ENCODE measurements around the gene OTUD7B.
A peak's percentile ranks its signal among the peaks of the same experiment; 100 is the strongest.
"Not testable (repeated sequence)": the region's sequence is repeated elsewhere in the genome, so short reads cannot be mapped to it uniquely, and the experiment has no call there.

The OTUD7B gene

GRCh38 chr1:149949911-149950310 is 60.6 kb downstream of the OTUD7B start:
- DNase-seq (ENCODE audit: low read depth in 2 of 2) = no peak

- no peak for DNase-seq (ENCODE audit: low read depth in 2 of 2)
Observed at GRCh38 chr1:149945206-149945605, 65.3 kb downstream of the OTUD7B start.

GRCh38 chr1:149942885-149943284 is 67.6 kb downstream of the OTUD7B start:
- no peak for DNase-seq (ENCODE audit: low read depth in 2 of 2)

DNA sequence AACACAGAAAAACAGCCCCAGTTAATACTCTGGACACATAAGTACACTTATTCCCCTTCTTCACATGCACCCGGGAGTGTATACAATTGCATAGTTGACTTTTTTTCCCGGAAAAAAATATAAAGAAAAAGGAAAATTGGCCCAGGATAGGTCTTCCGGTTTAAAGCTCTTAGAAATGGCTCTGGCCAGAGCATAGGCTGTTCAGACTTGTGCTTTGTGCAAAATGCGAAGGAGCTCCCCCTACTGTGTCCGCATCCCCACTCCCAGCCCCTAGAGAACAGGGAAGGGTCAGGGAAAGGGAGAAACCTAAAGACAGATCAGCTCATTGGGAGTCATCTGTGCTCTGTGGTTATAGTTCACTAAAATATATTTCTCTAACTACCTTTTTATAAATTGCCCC is 68.3 kb downstream of the OTUD7B start:
- no peak for DNase-seq (ENCODE audit: low read depth in 2 of 2)

DNA sequence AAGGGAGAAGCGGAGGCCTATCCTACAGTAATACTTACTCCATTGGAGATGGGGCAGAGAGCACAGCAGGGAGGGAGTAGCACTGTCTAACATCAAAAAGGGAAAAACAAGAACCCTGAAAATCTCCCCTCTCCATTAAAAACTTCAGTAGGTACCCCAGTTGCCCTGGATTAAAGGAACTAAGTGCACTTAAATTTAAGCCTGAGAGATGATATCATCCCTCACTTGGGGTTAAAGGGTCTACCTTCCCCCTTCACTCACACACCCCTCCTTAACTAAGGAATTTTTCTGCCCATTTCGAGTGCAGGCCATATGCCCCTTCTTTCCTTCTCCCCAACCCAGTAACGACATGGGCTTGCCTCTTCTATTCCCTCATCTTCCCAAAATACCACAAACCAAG is 70.1 kb downstream of the OTUD7B start:
- no peak for DNase-seq (ENCODE audit: low read depth in 2 of 2)

DNA sequence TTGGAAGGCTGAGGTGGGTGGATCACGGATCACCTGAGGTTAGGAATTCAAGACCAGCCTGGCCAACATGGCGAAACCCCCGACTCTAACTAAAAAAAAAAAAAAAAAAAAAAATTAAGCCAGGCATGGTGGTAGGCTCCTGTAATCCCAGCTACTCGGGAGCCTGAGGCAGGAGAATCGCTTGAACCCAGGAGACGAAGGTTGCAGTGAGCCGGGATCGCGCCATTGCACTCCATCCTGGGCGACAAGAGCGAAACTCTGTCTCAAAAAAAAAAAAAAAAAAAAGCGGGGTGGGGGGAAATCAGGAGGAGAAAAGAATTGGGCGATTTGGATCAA is 71.9 kb downstream of the OTUD7B start:
- not testable (repeated sequence) for DNase-seq (ENCODE audit: low read depth in 2 of 2)

GRCh38 chr1:149937759-149938158 is 72.8 kb downstream of the OTUD7B start:
- DNase-seq (ENCODE audit: low read depth in 2 of 2) = no peak

DNA sequence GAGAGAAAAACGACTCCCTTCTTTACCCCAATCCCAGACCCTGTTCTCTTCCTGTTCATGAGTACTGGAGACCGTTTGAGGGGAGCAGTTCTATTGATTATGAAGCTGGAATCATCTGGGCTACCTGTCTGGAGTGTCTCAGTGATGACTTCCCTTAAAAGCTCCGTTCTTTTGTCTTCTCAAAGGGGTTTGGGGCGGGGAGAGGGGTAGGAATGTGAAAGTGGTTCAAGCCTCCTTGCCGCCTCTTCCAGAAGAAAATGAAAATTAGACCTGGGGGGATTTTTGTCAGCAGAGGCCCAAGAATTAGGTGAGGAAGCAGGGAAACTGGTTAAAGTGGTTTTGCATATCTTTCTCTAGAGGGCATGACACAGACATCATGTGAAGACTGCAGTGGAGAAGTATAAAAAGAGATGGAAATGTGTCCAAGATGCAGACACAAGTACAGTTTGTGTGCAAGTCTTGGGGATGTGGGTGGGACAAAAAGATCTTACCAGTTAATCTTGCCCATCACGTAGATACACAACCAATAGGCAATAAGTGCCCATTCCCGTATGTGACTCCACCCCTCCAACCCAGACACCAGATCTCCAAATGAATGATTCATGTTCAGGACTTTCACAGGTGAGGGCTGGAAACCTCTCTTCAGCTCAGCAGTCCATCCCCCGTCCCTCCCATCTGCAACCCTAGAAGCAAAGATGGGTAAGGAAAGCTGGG is 73.4 kb downstream of the OTUD7B start:
- DNase-seq (ENCODE audit: low read depth in 2 of 2) = no peak

GRCh38 chr1:149936170-149936991 is 74.1 kb downstream of the OTUD7B start, which contains the start of gene MTMR11:
TSS of gene MTMR11 (minus strand) at chr1:149936879. CDS start at chr1:149936647, 232 bp downstream.
- no peak for DNase-seq (ENCODE audit: low read depth in 2 of 2)

DNA sequence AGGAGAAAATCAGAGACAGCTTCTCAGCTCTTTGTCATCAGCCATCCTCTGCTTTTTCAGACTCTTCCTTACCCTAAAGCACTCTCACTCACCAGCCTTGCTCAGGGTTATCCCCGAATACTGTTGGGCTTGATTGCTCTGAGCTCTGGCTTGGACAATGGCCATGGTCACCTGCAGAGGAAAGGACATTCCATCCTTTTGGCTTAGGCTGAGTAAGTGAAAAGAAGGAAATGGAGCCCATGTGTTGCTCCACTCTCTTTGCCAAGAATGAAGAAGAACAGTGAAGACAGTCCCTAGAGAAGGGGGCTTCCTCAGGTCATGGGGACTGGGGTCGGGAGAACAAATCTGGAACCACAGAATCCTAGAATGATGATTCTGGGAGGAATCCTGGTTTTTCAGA is 76.2 kb downstream of the OTUD7B start:
- DNase-seq (ENCODE audit: low read depth in 2 of 2) = no peak

DNA sequence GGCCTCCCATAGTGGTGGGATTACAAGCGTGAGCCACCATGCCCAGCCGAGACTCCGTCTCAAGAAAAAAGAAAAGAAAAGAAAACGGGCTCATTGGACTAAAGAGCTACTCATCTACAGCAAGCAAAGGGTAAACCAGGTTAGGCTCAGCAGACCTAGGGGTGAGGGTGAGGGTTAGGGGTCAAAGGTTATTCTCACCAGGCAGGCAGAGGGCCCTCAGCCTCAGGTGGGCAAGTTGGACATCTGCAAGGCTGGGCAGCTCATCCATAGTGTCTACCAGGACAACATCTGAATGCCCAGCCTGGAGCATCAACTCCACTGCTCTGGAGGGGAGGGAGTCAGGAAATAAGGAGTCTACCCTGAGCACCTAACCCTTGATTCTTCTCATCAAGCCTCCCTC is 77.3 kb downstream of the OTUD7B start:
- no peak for DNase-seq (ENCODE audit: low read depth in 2 of 2)

DNA sequence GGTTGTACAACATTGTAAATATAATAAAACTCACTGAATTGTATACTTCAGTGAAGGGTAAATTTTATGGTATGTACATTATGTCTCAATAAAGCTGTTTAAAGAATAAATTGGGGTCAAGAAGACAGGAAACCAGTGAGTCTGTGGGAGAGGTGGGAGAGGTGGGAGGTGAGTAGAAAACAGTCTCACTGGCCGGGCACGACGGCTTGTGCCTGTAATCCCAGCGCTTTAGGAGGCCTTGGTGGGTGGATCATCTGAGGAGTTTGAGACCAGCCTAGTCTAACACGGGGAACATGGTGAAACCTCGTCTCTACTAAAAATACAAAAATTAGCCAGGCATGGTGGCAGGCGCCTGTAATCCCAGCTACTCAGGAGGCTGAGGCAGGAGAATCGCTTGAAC is 78.1 kb downstream of the OTUD7B start:
- DNase-seq (ENCODE audit: low read depth in 2 of 2) = no peak

GRCh38 chr1:149931212-149931790 is 79.2 kb downstream of the OTUD7B start:
- no peak for DNase-seq (ENCODE audit: low read depth in 2 of 2)

DNA sequence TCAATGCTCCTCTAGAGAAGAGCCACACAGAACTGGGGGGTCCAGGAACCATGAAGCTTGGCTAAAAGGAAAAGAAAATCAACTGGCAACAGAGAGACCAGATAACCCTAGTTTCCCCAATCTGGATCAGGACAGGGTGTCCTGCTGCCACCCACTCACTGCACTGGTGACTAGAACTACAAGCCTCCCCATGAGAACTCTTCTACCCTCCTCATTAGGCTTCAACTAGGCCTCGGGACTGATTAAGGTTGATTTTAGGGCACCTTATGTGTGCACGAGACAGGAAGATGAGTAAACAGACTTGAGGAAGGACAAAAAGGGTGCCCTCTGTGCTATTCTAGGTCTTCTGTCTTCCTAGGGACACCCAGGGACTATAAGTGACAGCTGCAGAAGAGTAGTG is 80.7 kb downstream of the OTUD7B start:
- no peak for DNase-seq (ENCODE audit: low read depth in 2 of 2)

DNA sequence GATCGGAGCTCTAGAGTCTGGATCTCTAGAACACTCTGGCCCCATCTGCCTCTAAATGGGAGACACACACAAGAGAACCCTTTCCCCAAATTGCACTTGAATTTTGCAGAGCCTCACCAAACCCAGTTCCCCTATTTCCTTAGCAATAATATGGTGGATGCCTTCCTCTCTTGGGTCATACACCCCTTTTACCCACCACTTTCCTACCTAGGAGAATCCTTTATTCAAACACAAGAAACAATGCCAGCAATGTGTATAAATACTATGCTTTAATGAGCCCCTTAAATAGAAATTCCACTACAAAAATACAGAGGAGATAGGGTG is 82.2 kb downstream of the OTUD7B start:
- DNase-seq (ENCODE audit: low read depth in 2 of 2) = no peak

DNA sequence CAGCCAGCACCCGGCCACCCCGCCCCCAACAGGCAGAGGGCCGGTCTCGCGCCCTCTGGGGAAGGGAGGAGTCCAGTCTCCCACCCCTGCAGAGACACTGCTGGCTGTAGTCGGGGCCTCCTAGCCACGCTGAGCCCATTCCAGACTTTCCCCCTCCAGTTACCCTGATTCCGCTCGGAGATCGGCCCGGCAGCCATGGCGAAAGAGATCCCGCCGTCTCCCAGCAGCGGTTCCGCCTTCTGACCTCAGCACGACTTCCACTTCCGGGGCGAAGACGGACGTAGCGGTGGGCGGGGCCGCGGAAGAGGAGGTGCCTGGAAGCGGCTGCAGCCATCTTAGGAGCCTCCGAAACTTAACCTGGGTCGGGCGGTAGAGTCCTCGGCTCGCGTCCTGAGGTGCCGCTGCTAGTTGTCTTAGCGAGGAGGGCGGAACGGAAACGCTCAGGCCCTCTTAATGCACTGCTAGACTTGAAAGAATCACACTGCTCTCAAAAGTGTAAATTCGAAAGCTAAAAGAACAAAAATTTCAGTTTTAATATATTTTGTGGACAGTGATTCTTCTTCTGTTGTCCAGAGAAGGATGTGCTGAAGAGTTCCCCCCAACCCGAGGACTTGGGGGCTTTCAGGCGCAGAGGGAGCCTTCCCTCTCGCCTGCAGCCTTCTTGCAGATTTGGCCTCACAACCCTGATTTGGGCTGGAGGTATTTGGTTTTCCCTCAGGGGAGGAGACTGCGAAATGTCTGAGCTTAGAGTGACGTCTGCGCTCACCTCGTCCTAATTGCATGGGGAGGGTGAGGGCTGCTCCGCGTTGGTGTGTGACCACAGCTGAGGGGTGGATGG is 82.7 kb downstream of the OTUD7B start, which contains the start of gene SF3B4:
Gene SF3B4 (minus strand): TSS at position 241 of the 838 bp plus-strand sequence. CDS start 44 bp downstream, at position 197.
- peak; percentile 90 to 91 for DNase-seq (ENCODE audit: low read depth in 2 of 2)

- DNase-seq (ENCODE audit: low read depth in 2 of 2) = no peak
Observed at GRCh38 chr1:149927056-149927562, 83.4 kb downstream of the OTUD7B start.

DNA sequence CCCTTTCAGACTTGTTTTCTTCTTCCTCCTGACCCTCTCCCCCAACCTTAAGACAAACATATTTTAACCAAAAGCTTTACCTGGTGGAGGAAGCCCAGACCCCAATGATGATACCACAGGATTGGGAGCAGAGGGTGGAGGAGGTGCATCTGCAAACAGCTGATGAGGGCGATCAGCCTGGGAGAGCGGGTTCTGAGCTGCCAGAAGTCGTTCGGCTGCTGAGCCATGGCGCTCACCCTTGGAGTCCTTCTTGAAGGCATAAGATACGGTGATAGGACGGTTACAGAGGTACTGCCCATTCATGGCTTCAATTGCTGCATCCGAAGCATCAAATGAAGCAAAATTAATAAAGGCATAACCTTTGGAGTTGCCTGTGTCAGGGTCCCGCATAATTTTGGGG is 84.2 kb downstream of the OTUD7B start:
- DNase-seq (ENCODE audit: low read depth in 2 of 2) = no peak

- no peak for DNase-seq (ENCODE audit: low read depth in 2 of 2)
Observed at GRCh38 chr1:149925751-149926150, 84.8 kb downstream of the OTUD7B start.

- DNase-seq (ENCODE audit: low read depth in 2 of 2) = no peak
Observed at GRCh38 chr1:149925345-149925744, 85.2 kb downstream of the OTUD7B start.

- no peak for DNase-seq (ENCODE audit: low read depth in 2 of 2)
Observed at GRCh38 chr1:149923626-149924025, 86.9 kb downstream of the OTUD7B start.
